ENCODE measurements around the gene NPRL2.

NPRL2 gene

GRCh38 chr3:50380405-50381085, 30.0 kb upstream of the NPRL2 start:
- TF ChIP-seq, protein P1, sequence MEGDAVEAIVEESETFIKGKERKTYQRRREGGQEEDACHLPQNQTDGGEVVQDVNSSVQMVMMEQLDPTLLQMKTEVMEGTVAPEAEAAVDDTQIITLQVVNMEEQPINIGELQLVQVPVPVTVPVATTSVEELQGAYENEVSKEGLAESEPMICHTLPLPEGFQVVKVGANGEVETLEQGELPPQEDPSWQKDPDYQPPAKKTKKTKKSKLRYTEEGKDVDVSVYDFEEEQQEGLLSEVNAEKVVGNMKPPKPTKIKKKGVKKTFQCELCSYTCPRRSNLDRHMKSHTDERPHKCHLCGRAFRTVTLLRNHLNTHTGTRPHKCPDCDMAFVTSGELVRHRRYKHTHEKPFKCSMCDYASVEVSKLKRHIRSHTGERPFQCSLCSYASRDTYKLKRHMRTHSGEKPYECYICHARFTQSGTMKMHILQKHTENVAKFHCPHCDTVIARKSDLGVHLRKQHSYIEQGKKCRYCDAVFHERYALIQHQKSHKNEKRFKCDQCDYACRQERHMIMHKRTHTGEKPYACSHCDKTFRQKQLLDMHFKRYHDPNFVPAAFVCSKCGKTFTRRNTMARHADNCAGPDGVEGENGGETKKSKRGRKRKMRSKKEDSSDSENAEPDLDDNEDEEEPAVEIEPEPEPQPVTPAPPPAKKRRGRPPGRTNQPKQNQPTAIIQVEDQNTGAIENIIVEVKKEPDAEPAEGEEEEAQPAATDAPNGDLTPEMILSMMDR (IDR thresholded peaks at IDR 0.05; ENCODE audit: low read depth, low read length): no peak
- H3K4me3 ChIP-seq (ENCODE audit: low read depth, low read length): no peak overlapping the region

GRCh38 chr3:50378757-50379156, 28.2 kb upstream of the NPRL2 start:
- TF ChIP-seq, protein P1 (IDR thresholded peaks at IDR 0.05; ENCODE audit: low read depth, low read length): no peak
- no peak overlapping the region for H3K4me3 ChIP-seq (ENCODE audit: low read depth, low read length)

GRCh38 chr3:50378024-50378423, 27.4 kb upstream of the NPRL2 start:
- H3K4me3 ChIP-seq (ENCODE audit: low read depth, low read length): no peak overlapping the region
- TF ChIP-seq, protein P1 (IDR thresholded peaks at IDR 0.05; ENCODE audit: low read depth, low read length): no peak

DNA sequence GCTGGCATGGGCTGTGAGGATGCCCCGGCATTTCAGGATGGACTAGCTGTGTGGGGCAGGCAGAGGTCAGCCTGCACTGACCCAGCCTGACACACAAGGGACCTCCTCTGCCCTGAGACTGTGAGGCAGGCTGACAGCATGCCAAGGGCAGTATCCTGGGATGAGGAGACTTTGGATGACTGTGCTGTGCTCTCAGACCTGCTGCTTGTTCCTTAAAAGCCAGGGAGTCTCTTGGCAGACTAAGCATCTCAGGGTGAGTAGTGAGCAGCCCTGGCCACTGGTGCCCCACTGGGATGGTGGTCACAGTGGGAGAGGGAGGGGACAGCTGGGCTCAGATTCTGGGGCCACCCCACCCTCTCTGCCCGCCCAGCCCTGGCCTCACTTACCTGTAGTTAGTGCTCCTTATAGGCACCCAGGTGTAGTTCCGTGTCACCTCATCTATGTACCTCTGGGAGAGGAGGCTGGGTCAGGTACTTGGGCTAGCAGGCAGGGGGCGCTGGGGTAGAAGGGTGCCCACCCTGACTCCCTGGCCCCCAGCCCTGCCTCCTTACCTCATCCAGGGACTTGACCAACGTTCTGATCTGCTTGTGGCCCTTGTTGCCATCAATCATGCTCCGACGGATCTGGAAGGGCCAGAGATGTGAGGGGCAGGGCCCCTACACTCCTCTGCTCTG, 24.8 kb upstream of the NPRL2 start:
- TF ChIP-seq, protein P1 (IDR thresholded peaks at IDR 0.05; ENCODE audit: low read depth, low read length): no peak
- no peak overlapping the region for H3K4me3 ChIP-seq (ENCODE audit: low read depth, low read length)

DNA sequence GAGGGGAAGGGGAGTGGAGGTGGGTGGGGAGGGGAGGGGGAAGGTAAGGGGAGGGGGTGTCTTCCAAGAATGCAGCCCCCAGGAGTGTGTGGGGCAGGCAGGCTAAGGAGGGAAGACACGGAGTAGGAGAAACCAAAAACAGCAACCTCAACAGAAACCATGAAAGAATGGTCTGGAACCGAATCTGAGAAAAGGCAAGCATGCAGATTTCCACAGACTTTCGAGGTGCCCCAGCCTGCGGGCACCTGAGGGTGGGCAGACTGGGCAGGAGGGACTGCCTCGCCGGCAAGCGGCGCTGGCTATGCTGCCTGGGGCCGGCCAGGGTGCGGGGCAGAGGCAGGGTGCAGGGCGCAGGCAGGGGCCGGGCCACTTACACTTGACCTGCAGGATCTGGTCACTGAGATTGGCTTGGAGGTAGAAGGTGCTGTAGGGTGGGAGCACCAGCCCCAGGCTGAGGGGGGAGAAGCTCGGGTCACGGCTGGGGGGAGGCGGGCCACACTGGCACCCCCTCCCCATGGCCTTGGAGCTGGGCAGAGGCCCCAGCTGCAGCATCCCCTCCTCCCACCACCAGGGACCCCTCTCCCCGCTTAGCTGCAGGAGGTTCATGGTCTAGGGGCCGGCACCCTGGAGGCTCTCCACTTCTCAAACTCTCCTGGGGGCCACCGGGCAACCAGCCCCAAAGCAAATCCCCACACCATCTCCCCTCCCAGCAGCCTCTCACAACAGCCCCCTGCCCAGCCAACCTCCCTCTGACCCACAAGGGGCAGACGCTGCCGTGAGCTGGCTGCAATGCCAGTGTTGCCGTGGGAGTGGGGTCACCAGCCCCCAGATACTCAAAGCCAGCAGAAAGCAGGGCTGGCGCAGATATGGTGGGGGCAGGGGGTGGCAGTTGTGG, 24.0 kb upstream of the NPRL2 start:
- TF ChIP-seq, protein P1 (IDR thresholded peaks at IDR 0.05; ENCODE audit: low read depth, low read length): no peak
- H3K4me3 ChIP-seq (ENCODE audit: low read depth, low read length): no peak overlapping the region

DNA sequence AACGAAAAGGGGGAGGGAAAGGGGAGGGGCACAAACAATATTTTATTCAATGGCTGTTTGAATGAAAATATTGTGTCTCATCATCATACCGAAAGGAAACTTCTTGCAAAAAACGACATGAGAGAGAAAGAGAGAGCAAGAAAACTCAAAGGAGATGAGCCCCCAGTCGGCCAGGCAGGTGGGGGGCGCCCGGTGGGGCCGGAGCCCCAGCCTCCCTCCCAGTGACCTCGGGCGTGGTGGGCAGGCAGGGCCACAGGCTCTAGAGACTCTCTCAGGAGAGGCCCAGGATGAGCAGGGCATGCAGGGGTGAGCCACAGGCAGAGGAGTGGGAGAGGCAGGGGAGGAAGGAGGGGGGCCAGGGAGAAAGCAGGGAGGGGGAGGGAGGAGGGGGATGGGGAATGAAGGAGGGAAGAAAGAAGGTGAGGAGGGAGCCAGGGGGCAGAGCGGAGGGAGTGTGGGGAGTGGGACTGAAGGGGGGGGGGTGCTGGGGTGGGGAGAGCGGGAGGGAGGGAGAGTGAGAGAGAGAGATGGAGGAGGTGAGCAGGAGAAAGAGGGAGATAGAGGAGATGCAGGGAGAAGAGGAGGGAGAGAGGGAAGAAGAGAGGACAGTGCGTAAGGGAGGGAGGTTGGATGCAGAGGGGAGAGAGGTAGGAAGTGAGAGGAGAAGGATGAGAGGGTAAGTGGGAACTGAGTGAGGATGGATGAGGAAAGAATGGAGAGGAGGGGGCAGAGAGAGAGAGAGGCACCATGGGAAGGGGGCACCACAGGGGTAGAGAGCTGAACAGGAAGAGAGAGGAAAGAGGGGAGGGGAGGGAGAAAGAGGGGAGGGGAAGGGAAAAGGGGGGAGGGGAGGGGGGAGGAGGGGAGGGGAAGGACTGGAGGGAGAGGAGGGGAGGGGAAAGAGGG, 22.8 kb upstream of the NPRL2 start:
- TF ChIP-seq, protein P1 (IDR thresholded peaks at IDR 0.05; ENCODE audit: low read depth, low read length): no peak

More for the DNA sequence above, 22.8 kb upstream of the NPRL2 start:
- no peak overlapping the region for H3K4me3 ChIP-seq (ENCODE audit: low read depth, low read length)
